Fibroblast of villous mesenchyme (primary cell): ENCODE data around the gene TECRL. TPM values are rescaled to one million over a fixed set of nuclear protein-coding genes. Genes with fewer than 3 reads are reported as not detected.

Experiments used
- DNase-seq: peaks from one replicate; pipeline ENCODE4 v3.0.0-alpha.2; 2010; ENCODE audit warnings: low read depth
- H3K4me3 ChIP-seq: 2 replicates; pipeline ENCODE4 v1.5.1; 2011; ENCODE audit warnings: low read depth, mild to moderate bottlenecking, low read length
- total RNA-seq: library from RNA; depleted of rRNA; stranded (reverse); fragments of >200 nt; gene quantifications from 2 replicates; pipeline ENCODE4 v1.2.3, GENCODE V29; 2012
- TF ChIP-seq, protein P1 (sequence below): IDR thresholded peaks from 2 replicates; pipeline ENCODE4 v1.5.1; 2012; ENCODE audit warnings: low read depth, mild to moderate bottlenecking, low read length; ENCODE audit not compliant: insufficient read depth

The TECRL gene
- total RNA-seq, 1 donor: not detected

DNA sequence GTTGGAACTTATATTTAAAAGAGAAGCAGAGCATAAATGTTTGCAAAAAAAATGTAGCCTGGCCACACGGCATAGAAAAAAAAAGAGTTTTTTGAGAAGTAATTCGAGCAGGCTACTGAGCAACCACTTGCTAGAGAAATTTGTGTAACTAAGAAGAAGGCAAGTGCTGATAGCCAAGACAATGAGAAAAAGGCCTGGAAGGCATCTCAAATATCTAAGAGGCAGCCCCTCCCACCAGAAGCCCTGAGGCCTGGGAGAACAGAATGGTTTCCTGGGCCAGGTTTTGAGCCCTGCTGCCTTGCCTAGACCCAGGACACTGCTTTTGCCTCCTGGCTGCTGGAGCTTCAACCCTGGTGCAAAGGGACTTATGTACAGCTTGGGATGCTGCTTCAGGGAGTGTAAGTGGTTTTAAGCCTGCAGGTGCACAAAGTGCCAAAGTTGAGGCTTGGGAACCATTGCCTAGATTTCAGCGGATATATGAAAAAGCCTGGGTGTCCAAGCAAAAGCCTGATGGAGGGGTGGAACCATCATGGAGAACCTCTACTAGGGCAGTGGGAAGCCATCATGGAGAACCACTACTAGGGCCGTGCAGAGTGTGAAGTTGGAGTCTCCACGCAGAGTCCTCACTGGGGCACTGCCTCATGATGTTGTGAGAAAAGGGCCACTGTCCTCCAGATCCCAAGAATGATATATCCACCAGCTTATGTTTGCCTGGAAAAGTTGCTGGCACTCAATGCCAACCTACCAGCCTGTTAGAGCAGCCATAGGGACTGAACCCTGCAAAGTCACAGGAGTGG is 9.7 kb downstream of the TECRL start:
- TF ChIP-seq, protein P1, sequence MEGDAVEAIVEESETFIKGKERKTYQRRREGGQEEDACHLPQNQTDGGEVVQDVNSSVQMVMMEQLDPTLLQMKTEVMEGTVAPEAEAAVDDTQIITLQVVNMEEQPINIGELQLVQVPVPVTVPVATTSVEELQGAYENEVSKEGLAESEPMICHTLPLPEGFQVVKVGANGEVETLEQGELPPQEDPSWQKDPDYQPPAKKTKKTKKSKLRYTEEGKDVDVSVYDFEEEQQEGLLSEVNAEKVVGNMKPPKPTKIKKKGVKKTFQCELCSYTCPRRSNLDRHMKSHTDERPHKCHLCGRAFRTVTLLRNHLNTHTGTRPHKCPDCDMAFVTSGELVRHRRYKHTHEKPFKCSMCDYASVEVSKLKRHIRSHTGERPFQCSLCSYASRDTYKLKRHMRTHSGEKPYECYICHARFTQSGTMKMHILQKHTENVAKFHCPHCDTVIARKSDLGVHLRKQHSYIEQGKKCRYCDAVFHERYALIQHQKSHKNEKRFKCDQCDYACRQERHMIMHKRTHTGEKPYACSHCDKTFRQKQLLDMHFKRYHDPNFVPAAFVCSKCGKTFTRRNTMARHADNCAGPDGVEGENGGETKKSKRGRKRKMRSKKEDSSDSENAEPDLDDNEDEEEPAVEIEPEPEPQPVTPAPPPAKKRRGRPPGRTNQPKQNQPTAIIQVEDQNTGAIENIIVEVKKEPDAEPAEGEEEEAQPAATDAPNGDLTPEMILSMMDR: no peak
- DNase-seq: no peak
- no peak overlapping the region for H3K4me3 ChIP-seq

DNA sequence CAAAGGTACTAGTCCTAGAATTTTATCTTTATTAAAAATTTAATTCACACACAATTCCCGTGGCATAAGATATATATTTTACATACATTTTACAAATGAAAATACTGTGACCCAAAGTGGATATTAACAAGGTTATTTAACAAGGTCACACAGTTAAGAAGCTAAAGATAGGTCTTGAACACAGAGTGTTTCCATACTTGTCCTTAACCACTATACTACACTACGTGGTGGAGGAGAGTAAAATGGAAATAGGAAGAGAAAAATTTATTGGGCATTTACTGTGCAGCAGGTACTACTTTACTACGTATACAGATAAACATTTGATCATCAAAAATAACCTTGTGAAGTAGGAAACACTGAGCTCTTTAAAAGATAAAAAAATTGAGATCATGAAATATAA is 14.8 kb downstream of the TECRL start:
- DNase-seq: no peak
- no peak overlapping the region for H3K4me3 ChIP-seq
- TF ChIP-seq, protein P1: no peak

DNA sequence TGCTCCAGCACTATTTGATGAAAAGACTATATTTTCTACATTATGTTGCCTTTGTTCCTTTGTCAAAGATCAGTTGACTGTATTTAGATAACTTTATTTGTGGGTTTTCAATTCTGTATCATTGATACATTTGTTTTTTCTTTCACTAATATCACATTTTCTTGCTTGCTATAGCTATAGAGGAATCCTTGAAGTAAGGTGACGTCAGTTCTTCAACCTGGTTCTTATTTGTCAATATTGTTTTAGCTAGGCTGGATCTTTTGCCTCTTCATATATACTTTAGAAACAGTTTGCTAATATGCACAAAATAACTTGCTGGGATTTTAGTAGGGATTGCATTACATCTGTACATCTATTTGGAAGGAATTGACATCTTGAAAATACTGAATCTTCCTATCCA is 21.0 kb downstream of the TECRL start:
- no peak overlapping the region for H3K4me3 ChIP-seq
- TF ChIP-seq, protein P1: no peak
- no peak for DNase-seq

DNA sequence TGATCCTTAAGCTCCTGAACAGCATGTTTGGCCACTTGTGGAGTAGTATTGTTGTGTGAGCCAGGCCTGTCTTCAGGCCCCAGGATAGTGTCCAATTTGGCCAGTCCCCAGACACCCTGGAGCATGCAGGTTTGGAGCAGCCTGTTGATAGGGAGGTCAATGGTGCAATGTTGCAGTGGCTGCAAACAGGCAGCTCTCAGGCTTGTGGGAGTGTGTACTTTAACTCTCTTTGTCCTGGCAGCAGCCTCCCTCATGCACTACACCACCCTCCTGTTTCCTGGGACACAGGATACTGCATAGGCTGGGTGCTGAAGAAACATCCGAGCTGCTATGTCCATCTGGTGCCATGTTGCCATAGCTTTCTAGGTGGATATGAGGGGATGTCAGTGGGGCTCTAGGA is 24.0 kb downstream of the TECRL start:
- no peak overlapping the region for H3K4me3 ChIP-seq
- no peak for DNase-seq
- TF ChIP-seq, protein P1: no peak

DNA sequence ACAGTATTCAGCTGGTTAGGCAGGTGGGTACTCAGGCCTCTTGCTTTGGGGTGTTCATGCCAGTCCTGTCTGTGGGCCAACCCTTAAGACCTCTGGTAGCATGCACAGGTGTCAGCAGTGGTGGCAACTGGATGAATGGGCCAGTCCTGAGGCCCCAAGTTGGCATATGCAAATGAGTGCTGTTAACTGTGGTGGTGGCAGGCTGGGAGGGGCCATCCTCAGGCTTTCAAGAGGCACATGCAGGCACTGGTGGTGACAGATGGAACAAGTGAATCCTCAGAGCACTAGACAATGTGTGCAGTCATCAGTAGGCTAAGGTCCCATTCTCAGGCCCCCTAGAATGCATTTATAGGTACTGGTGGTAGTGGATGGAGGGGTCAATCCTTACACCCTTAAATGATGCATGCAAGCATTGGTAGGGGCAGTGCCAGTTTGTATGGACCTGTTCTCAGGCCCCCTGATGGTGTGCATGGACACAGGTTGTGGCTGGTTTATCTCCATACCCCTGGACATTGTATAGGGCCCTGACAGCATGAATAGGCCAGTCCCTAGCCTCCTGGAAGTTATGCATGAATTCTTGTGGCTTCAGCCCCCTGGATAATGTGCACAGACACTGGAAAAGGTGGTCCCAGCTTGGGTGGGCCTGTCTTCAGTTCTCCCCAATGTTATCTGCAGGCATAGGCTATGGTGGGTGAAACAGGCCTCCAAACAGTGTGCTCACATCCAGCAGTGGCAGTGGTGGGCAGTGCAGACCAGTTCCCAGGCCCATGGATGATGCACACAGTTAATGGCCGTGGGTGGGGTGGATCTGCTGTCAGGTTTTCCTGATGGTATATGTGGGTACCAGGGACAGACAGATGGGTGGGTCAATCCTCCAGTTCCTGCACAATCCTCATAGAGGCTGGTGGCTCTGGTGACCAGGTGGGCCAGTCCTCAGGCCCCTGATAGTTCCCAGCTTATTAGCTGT is 24.7 kb downstream of the TECRL start:
- no peak overlapping the region for H3K4me3 ChIP-seq
- TF ChIP-seq, protein P1: no peak
- no peak for DNase-seq

DNA sequence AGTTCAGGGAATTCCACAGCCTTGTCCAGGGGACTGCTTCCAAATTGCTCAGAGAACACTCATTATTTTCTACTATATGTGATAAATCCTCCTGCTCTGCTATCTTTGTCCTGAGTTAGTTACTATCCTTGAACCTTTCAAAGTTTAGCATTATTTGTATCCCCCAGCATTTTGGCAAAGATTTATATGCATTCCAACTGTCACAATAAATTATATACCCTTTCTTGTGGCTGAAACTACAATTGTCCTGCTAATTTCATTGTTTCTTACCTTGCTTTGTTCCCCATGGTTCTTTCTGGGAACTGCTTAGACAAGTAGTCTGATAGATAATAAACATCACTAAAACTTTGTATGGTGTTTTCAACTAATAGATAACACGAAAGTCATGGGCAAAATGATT is 40.5 kb downstream of the TECRL start:
- TF ChIP-seq, protein P1: no peak
- H3K4me3 ChIP-seq: no peak overlapping the region
- no peak for DNase-seq
